HG02970 (cell line): ENCODE measurements around the gene AKT2.
"Not testable (repeated sequence)": the region's sequence is repeated elsewhere in the genome, so short reads cannot be mapped to it uniquely, and the experiment has no call there.

ENCODE experiments used
- ATAC-seq: cut with Tn5 transposase; IDR thresholded peaks from one replicate; pipeline ENCODE4 v1.9.1; 2021; ENCODE audit warnings: mild to moderate bottlenecking, moderate library complexity, moderate number of reproducible peaks; ENCODE audit not compliant: unreplicated experiment, low FRiP score

AKT2 gene

GRCh38 chr19:40223135-40223822, 61.9 kb downstream of the AKT2 start:
- ATAC-seq = no peak

- no peak for ATAC-seq
Observed at GRCh38 chr19:40221858-40222619, 63.1 kb downstream of the AKT2 start.

- ATAC-seq = no peak
Observed at GRCh38 chr19:40220674-40221073, 64.5 kb downstream of the AKT2 start.

GRCh38 chr19:40219721-40220276, 65.3 kb downstream of the AKT2 start:
- no peak for ATAC-seq

DNA sequence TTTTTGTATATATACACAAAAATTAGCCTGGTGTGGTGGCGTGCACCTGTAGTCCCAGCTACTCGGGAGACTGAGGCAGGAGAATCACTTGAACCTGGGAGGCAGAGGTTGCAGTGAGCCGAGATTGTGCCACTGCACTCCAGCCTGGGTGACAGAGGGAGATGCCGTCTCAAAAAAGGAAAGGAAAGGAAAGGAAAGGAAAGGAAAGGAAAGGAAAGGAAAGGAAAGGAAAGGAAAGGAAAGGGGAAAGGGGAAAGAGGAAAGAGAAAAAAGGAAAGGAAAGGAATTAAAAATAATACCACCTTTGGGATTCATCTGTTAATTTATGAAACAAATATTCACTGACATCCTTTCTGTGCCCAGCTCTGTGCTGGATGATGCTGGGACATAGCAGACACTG, 66.1 kb downstream of the AKT2 start:
- ATAC-seq = not testable (repeated sequence)

- no peak for ATAC-seq
Observed at GRCh38 chr19:40217934-40218890, 66.9 kb downstream of the AKT2 start, which contains the start of gene TTC9B. Gene TTC9B (minus strand): TSS chr19:40218384. CDS start chr19:40218381, 3 bp downstream.

DNA sequence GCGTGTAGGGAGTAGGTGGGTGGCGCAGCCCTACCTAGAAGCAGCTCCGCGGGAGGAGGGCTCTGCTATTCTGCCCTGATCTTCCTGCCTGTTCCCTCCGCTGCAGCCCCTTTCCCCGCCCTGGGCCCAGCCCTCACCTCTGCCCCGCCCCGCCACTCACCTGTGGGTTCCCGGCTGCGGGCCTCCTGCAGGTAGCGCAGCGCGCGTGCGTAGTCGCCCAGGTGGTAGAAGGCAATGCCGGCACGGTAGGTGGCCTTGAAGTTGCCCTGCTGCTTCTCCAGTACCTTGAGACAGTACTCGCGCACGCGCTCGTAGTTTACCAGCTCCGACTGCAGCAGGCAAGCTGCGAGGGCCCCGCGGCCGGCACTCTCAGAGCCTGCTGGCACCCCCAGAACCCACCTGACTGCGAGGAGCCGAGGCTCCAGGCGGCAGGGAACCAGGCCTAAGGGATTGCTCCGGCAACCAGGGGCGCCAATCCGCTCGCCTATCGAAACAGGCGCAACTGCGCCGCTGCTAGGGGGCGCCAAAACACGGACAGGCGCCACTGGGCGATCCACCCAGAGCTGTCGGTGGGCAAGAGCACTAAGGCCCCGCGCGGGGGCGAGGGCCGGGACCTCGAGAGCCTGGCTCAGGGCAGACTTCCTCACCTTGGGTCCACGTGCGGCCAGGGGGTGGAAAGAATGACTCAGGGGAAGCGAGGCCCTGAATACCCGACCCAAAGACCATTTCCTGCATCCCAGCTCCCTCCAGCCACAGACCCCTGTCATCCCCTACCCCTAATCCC, 67.9 kb downstream of the AKT2 start:
- ATAC-seq = no peak

GRCh38 chr19:40216777-40217026, 68.4 kb downstream of the AKT2 start:
- no peak for ATAC-seq

- no peak for ATAC-seq
Observed at GRCh38 chr19:40216013-40216776, 69.0 kb downstream of the AKT2 start.

DNA sequence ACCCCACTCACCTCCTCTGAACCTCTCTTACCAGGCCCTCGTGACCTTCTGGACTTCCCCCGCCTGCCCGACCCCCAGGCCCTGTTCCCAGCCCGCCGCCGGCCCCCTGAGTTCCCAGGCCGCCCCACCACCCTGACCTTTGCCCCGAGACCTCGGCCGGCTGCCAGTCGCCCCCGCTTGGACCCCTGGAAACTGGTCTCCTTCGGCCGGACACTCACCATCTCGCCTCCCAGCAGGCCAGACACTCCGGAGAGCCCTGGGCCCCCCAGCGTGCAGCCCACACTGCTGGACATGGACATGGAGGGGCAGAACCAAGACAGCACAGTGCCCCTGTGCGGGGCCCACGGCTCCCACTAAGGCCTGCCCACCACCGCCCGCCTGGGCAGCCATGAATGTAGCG, 70.2 kb downstream of the AKT2 start:
- no peak for ATAC-seq

GRCh38 chr19:40213882-40214570, 71.1 kb downstream of the AKT2 start:
- ATAC-seq = no peak

DNA sequence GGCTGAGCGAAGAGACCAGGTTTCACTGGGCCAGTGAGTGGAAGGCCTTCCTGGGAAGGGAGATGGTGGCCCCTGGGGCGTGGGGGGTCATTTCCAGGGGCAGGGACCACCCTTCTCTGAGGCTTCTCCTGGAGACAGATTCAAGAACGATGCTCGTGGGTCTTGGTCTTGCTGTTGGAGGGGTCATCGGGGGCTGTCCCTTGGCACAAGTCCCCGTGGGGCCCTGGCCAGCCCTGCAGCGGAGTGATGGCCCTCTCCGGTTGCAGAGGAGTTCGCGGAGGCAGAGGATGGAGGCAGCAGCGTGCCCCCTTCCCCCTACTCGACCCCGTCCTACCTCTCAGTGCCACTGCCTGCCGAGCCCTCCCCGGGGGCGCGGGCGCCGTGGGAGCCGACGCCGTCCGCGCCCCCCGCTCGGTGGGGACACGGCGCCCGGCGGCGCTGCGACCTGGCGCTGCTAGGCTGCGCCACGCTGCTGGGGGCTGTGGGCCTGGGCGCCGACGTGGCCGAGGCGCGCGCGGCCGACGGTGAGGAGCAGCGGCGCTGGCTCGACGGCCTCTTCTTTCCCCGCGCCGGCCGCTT, 71.8 kb downstream of the AKT2 start:
- ATAC-seq = no peak

DNA sequence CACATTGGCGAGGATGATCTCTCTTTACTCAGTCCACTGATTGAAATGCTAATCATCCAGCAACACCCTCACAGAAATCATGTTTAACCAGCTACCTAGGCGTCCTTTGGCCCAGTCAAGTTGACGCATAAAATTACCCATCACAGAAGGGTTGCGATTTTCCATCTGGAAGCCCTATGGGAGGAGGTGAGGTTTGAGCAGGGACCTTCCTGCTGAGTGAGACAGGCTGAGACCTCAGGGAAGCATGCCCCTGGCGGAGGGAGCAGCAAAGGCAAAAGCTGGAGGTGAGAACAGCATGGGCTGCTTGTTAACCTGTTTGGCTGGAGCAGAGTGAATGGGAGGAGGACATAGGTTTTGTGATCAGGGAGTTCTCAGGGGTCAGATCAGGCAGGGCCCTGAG, 74.3 kb downstream of the AKT2 start:
- ATAC-seq = no peak

DNA sequence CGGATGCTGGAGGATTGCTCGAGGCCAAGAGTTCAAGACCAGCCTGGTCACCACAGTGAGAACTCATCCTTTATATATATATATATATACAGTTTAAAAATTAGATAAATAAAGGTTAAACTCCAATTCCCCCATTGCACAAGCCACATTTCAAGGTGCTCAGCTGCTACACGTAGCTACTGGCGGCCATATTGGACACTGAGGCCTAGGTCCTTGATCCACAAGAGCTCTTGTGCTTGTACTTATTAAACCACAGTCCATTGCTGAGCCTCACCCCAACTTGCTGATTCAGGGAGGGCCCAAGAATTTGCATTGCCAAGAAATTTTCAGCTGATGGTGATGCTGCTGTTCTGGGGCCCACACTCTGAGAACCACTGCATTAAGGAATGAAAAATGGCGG, 76.5 kb downstream of the AKT2 start:
- no peak for ATAC-seq

DNA sequence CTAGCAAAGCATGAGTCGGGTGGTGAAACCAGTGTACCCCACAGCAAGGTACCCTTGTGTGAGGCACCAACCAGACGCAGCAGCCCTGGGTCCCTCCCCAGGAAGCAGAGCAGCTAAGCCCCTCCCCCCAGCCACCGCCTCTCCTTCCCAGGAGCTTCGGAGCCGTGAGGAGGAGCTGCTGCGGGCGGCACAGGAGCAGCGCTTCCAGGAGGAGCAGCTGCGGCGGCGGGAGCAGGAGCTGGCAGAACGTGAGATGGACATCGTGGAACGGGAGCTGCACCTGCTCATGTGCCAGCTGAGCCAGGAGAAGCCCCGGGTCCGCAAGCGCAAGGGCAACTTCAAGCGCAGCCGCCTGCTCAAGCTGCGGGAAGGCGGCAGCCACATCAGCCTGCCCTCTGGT, 79.4 kb downstream of the AKT2 start:
- no peak for ATAC-seq

DNA sequence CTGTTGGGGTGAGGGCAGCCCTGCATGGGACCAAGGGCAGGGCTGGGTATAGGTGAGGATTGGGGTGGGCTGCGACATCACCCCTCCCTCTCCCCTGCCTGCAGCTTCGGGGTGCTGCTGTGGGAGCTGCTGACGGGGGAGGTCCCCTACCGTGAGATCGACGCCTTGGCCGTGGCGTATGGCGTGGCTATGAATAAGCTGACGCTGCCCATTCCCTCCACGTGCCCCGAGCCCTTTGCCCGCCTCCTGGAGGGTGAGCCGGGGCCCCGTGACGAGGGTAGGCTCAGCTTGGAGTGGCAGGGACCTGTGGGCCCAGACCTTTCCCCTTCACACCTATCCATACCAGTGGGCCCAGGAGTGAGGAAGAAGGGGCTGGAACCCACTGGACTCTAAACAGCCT, 80.8 kb downstream of the AKT2 start:
- ATAC-seq = no peak

- ATAC-seq = no peak
Observed at GRCh38 chr19:40200341-40201099, 84.6 kb downstream of the AKT2 start.
